Pancreas (tissue), 10 donors: ENCODE results near the gene KRT72. TPM values are rescaled to one million over a fixed set of nuclear protein-coding genes. Genes with fewer than 3 reads are reported as not detected.

Experiments
- ATAC-seq, 4 donors: fragments of 200-7000 bp; cut with Tn5 transposase; one replicate each; pipeline versions ENCODE4 v1.8.0 to v1.9.1; 2020; ENCODE audit warnings: mild to moderate bottlenecking in 4 of 4, moderate library complexity in 4 of 4
- DNase-seq, 6 donors: peaks; one replicate each; pipeline ENCODE4 v3.0.0-alpha.2; 2020
- FAIRE-seq: peaks from 2 replicates; lab custom pipeline; 2012; peaks lifted over from hg19 to GRCh38; lab: Jason Lieb, UNC
- H3K27ac ChIP-seq, 4 donors: fragments of 200-600 bp; sonication (generic); 1 replicate in 3 of 4; 2 replicates in 1 of 4; pipeline versions ENCODE4 v1.5.0 to v1.8.0; 2020
- H3K27me3 ChIP-seq, 4 donors: fragments of 200-600 bp; one replicate each; pipeline ENCODE4 v1.8.0; 2021
- H3K36me3 ChIP-seq, 3 donors: fragments of 200-600 bp; sonication (generic) in 1 of 3; one replicate each; pipeline versions ENCODE4 v1.5.0 to v1.8.0; 2020 to 2021
- H3K4me1 ChIP-seq, 3 donors: fragments of 200-600 bp; one replicate each; pipeline ENCODE4 v1.8.0; 2021
- H3K4me3 ChIP-seq, 4 donors: fragments of 200-600 bp; sonication (generic) in 2 of 4; one replicate each; pipeline versions ENCODE4 v1.5.0 to v1.8.0; 2020 to 2021
- H3K9me3 ChIP-seq, 4 donors: fragments of 200-600 bp; one replicate each; pipeline ENCODE4 v1.8.0; 2021
- WGBS, 2 donors: extraction: QIAGEN DNeasy Blood & Tissue Kit; methylation state at CpG; one replicate each; pipeline ENCODE4 v1.1.7; 2013; 5-methylcytosine and 5-hydroxymethylcytosine counted together
- intact Hi-C, 3 donors: fragments of 100-400 bp; cut with DNase I; formaldehyde crosslinking; loops; one replicate each; pipeline versions ENCODE4 v1.11.1 to v1.14.2; 2022
- polyA plus RNA-seq, 2 donors: library from polyadenylated mRNA; stranded (reverse); fragments of 200-250 nt; gene quantifications; one replicate each; pipeline ENCODE4 v1.2.3, GENCODE V29; 2013
- total RNA-seq, 6 donors: library from RNA; stranded (reverse); fragmentation: NEBNext Ultra II Directional in 4 of 6; extraction: Animal tissue kit (Norgen Biotek cat#: 25700) in 4 of 6; gene quantifications; one replicate each; pipeline versions ENCODE4 v1.2.1 to v1.2.4, GENCODE V29; 2021 to 2023
- TF ChIP-seq, protein P1 (sequence below), 4 donors: fragments of 200-600 bp; sonication (generic) in 3 of 4; IDR thresholded peaks; one replicate each; pipeline versions ENCODE4 v1.5.0 to v1.8.0; 2021; ENCODE audit warnings: antibody characterized with exemption in 4 of 4
- donor health status: healthy with polysubstance abuse.
- donor health status: DM: no; HTN: no; CAD: no; lungs with moderate emphysema.
- donor health status: DM: no; HTN: no; CAD: no.
- donor health status: control.
- donor health status: control.
- donor health status: Bipolar disorder and iron deficiency.
- donor health status: DM: yes; HTN: yes; CAD: no.
- donor health status: DM: no; HTN: no; CAD: no.
- donor health status: DM: no; HTN: no; CAD: no.
- donor health status: DM: yes; HTN: yes; CAD: no.

Gene KRT72
- total and polyA plus RNA-seq, 8 donors: 0.09 TPM; not detected in 7

DNA sequence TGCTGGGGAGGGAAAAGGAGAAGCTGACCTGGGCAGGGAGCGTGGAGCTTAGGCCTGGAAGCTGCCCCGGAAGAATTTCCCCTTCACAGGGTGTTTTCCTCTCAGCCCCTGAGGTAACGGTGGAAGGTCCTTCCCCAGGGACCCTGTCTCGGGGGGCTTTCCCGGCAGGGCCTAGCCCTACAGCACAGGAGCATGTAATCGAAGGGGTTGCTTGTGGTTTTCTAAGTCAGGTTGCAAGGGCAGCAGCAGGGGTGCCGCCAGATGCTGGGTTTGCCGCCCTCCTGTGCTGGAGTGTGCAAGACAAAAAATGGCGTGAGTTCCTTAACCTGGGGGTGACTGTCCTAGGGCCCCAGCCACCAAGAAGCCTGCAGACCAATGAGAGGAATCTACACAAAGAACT is 26.0 kb downstream of the KRT72 start:
- Histone ChIP-seq H3K4me3 (no peak overlapping the region), H3K36me3 (no peaks in the 10 kb centered on the region), H3K4me1 (no peaks in the 10 kb centered on the region), H3K27me3 (no peaks in the 10 kb centered on the region), H3K9me3 (no peaks in the 10 kb centered on the region), H3K27ac (no peak overlapping the region)
- intact Hi-C loops: loop anchor here in 1 of 3 donors (10.0 kb wide), 1 partner anchor 190 kb away; the partner anchor contains the start of gene KRT84
- 85 to 92% methylated on average over 9 of the region's 9 CpGs for WGBS, 2 donors
- TF ChIP-seq, protein P1, sequence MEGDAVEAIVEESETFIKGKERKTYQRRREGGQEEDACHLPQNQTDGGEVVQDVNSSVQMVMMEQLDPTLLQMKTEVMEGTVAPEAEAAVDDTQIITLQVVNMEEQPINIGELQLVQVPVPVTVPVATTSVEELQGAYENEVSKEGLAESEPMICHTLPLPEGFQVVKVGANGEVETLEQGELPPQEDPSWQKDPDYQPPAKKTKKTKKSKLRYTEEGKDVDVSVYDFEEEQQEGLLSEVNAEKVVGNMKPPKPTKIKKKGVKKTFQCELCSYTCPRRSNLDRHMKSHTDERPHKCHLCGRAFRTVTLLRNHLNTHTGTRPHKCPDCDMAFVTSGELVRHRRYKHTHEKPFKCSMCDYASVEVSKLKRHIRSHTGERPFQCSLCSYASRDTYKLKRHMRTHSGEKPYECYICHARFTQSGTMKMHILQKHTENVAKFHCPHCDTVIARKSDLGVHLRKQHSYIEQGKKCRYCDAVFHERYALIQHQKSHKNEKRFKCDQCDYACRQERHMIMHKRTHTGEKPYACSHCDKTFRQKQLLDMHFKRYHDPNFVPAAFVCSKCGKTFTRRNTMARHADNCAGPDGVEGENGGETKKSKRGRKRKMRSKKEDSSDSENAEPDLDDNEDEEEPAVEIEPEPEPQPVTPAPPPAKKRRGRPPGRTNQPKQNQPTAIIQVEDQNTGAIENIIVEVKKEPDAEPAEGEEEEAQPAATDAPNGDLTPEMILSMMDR (IDR thresholded peaks at IDR 0.05): no peak
- DNase-seq: no peak
- ATAC-seq: no peak
- no peak for FAIRE-seq

DNA sequence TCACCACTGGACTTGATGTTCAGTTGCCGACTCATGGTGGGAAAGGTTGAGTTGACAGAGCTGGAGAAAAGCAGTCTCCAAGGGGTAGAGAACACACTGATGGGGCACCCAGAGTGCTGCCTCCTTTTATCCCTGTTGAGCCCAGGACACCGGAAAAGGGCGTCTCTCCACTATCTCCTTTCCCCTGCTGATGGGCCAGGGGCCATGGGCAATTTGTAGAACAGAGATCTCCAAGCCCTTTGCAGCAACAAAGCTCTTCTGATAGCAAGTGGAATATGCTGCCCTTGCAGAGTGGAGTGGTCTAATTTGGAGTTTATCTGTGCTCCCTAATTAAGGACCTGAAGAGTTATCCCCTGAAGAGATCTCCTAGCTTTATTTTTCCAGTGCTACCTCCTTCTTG is 27.5 kb downstream of the KRT72 start, which contains the start of gene KRT74:
Gene KRT74 (minus strand): TSS at position 101 of the 400 bp plus-strand sequence. CDS start 66 bp downstream, at position 35.
- no peaks in the 10 kb centered on the region for H3K9me3 ChIP-seq
- DNase-seq (no peak), FAIRE-seq (no peak), ATAC-seq (no peak)
- WGBS, 2 donors: 68 to 71% methylated on average over 3 of the region's 3 CpGs
- H3K4me1 ChIP-seq: no peaks in the 10 kb centered on the region
- H3K4me3 ChIP-seq: no peak within 1 kb of the TSS
- intact Hi-C loops: loop anchor here in 1 of 3 donors (10.0 kb wide), 1 partner anchor 189 kb away; the partner anchor contains the start of gene KRT84
- no peak within 1 kb of the TSS for H3K27ac ChIP-seq
- TF ChIP-seq, protein P1 (IDR thresholded peaks at IDR 0.05): no peak
- no peaks in the 10 kb centered on the region for H3K36me3 ChIP-seq
- no peaks in the 10 kb centered on the region for H3K27me3 ChIP-seq

DNA sequence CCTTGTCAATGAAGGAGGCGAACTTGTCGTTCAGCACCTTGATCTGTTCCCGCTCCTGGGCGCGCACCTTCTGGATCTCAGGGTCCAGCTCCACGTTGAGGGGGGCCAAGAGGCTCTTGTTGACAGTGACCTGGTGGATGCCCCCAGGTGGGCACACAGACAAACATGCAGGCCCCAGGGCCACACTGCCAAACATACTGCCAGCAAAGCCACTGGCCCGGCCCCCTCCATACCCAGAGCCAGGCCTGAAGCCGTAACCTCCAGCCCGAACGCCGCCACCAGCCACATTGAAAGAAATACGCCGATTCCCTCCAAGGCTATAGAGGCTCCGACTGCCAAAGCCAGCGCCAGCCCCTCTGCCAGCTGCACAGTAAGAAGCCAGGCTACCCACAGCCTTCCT is 28.0 kb downstream of the KRT72 start:
- ATAC-seq (no peak), FAIRE-seq (no peak)

DNA sequence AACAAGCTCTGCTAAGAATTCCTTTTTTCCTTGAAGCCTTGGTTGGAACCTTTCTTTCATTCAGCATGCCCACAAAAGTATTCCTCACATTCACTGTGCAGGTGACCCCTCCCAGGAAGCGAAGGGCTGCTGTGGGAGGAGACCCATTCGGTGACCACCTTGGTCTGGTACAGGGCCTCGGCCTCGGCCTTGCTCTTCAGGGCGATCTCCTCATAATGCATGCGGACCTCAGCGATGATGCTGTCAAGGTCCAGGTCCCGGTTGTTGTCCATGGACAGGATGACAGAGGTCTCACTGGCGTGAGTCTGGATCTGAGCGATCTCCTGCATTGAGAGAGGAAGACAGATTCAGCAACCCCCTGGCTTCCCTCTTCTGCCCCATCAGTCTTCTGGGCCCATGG is 30.8 kb downstream of the KRT72 start:
- WGBS, 2 donors: 83 to 87% methylated on average over 10 of the region's 10 CpGs
- Histone ChIP-seq H3K9me3 (no peaks in the 10 kb centered on the region), H3K4me3 (no peak overlapping the region), H3K27me3 (no peaks in the 10 kb centered on the region), H3K27ac (no peak overlapping the region), H3K4me1 (no peaks in the 10 kb centered on the region), H3K36me3 (no peaks in the 10 kb centered on the region)
- DNase-seq: no peak
- no peak for ATAC-seq
- intact Hi-C loops: loop anchor here in 1 of 3 donors (10.0 kb wide), 1 partner anchor 186 kb away; the partner anchor contains the start of gene KRT84
- TF ChIP-seq, protein P1 (IDR thresholded peaks at IDR 0.05): no peak
- FAIRE-seq: no peak

More for the DNA sequence above, 28.0 kb downstream of the KRT72 start:
- TF ChIP-seq, protein P1 (IDR thresholded peaks at IDR 0.05): no peak
- DNase-seq: no peak
- Histone ChIP-seq H3K36me3 (no peaks in the 10 kb centered on the region), H3K9me3 (no peaks in the 10 kb centered on the region), H3K4me1 (no peaks in the 10 kb centered on the region), H3K27ac (no peak overlapping the region), H3K27me3 (no peaks in the 10 kb centered on the region), H3K4me3 (no peak overlapping the region)
- intact Hi-C loops: loop anchor here in 1 of 3 donors (10.0 kb wide), 1 partner anchor 189 kb away; the partner anchor contains the start of gene KRT84
- 87 to 89% methylated on average over 15 of the region's 15 CpGs for WGBS, 2 donors

DNA sequence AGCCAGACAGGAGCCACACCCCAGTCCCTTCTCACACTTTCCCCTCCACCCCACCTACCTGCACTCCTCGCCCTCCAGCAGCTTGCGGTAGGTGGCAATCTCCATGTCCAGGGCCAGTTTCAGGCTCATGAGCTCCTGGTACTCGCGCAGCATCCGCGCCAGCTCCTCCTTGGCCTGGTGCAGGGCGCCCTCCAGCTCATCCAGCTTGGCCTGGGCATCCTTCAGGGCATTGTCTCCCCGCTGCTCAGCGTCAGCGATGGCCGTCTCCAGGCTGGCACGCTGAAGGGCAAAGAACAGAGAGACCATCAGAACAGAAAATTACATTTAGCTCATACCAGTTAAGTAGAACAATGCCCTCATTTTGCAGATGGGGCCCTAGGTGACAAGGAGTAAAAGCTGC is 33.2 kb downstream of the KRT72 start:
- no peaks in the 10 kb centered on the region for H3K4me1 ChIP-seq
- TF ChIP-seq, protein P1 (IDR thresholded peaks at IDR 0.05): no peak
- 87% methylated on average over 12 of the region's 12 CpGs for WGBS, 2 donors
- no peaks in the 10 kb centered on the region for H3K27me3 ChIP-seq
- DNase-seq (no peak), FAIRE-seq (no peak), ATAC-seq (no peak)
- H3K9me3 ChIP-seq: no peaks in the 10 kb centered on the region
- intact Hi-C loops: no loop called here
- no peak overlapping the region for H3K4me3 ChIP-seq
- H3K27ac ChIP-seq: no peak overlapping the region
- H3K36me3 ChIP-seq: no peaks in the 10 kb centered on the region
